HepG2 (cell line): Measurements from ENCODE around the gene F12. TPM values are rescaled to one million over a fixed set of nuclear protein-coding genes. Genes with fewer than 3 reads are reported as not detected.

Source experiments
- ARID5B ChIP-seq: IDR thresholded peaks from 2 replicates; pipeline ENCODE4 v1.4.0; 2020; ENCODE audit warnings: mild to moderate bottlenecking, missing genetic modification reagents
- ATM ChIP-seq: fragments of 450-650 bp; IDR thresholded peaks from 2 replicates; pipeline ENCODE4 v1.7.1; 2017; ENCODE audit warnings: mild to moderate bottlenecking, borderline replicate concordance
- GMEB1 ChIP-seq: sonication (generic); formaldehyde crosslinking; IDR thresholded peaks from 2 replicates; pipeline ENCODE4 v1.5.1; 2020; ENCODE audit warnings: missing genetic modification reagents, mild to moderate bottlenecking, borderline replicate concordance
- GPBP1L1 ChIP-seq: sonication (generic); formaldehyde crosslinking; IDR thresholded peaks from 2 replicates; pipeline ENCODE4 v1.5.0; 2020; ENCODE audit warnings: mild to moderate bottlenecking, missing genetic modification reagents
- HOXD1 ChIP-seq: sonication (generic); formaldehyde crosslinking; IDR thresholded peaks from 2 replicates; pipeline ENCODE4 v1.5.0; 2020; ENCODE audit warnings: missing genetic modification reagents
- NKX3-1 ChIP-seq: sonication (generic); formaldehyde crosslinking; IDR thresholded peaks from 2 replicates; pipeline ENCODE4 v1.5.0; 2020; ENCODE audit warnings: missing genetic modification reagents
- NONO ChIP-seq, 2 experiments: fragments of 450-650 bp in 1 of 2; sonication (generic) in 1 of 2; formaldehyde crosslinking in 1 of 2; IDR thresholded peaks in 1 of 2; conservative IDR thresholded peaks in 1 of 2; 2 replicates each; pipeline versions ENCODE4 v1.6.1 to v1.8.0; 2017 to 2022; ENCODE audit warnings: mild to moderate bottlenecking in 1 of 2, missing genetic modification reagents in 1 of 2, moderate library complexity in 1 of 2
- SATB2 ChIP-seq: sonication (generic); formaldehyde crosslinking; IDR thresholded peaks from 2 replicates; pipeline ENCODE4 v1.5.0; 2020; ENCODE audit warnings: missing genetic modification reagents
- SIN3B ChIP-seq: fragments of 150-350 bp; IDR thresholded peaks from 2 replicates; pipeline ENCODE4 v1.6.1; 2014; ENCODE audit warnings: low read length
- SP140L ChIP-seq: sonication (generic); formaldehyde crosslinking; IDR thresholded peaks from 2 replicates; pipeline ENCODE4 v1.4.0; 2020; ENCODE audit warnings: missing genetic modification reagents, borderline replicate concordance
- ZBTB25 ChIP-seq: IDR thresholded peaks from 2 replicates; pipeline ENCODE4 v1.6.1; 2018; ENCODE audit warnings: missing genetic modification reagents
- ZBTB42 ChIP-seq: sonication (generic); formaldehyde crosslinking; IDR thresholded peaks from 2 replicates; pipeline ENCODE4 v1.5.0; 2020; ENCODE audit warnings: mild to moderate bottlenecking, missing genetic modification reagents
- ZBTB49 ChIP-seq: sonication (generic); formaldehyde crosslinking; IDR thresholded peaks from 2 replicates; pipeline ENCODE4 v1.4.0; 2020; ENCODE audit warnings: missing genetic modification reagents, borderline replicate concordance
- ZFP82 ChIP-seq: sonication (generic); formaldehyde crosslinking; IDR thresholded peaks from 2 replicates; pipeline ENCODE4 v1.5.1; 2020; ENCODE audit warnings: mild to moderate bottlenecking, missing genetic modification reagents, borderline replicate concordance
- ZNF572 ChIP-seq: sonication (generic); formaldehyde crosslinking; IDR thresholded peaks from 2 replicates; pipeline ENCODE4 v1.5.1; 2020; ENCODE audit warnings: mild to moderate bottlenecking, missing genetic modification reagents
- ZNF597 ChIP-seq: sonication (generic); formaldehyde crosslinking; IDR thresholded peaks from 2 replicates; pipeline ENCODE4 v1.5.0; 2020; ENCODE audit warnings: missing genetic modification reagents
- ZNF614 ChIP-seq: IDR thresholded peaks from 2 replicates; pipeline ENCODE4 v1.6.1; 2018; ENCODE audit warnings: missing biosample characterization, missing genetic modification reagents, inconsistent platforms, borderline replicate concordance
- polyA plus RNA-seq, 8 experiments: library from polyadenylated mRNA; depleted of rRNA in 3 of 8; stranded (reverse) in 7 of 8; unstranded in 1 of 8; fragments of >200 nt; fragmentation: Illumina TruSeq in 4 of 8; extraction: Trizol in 4 of 8; gene quantifications; 2 replicates each; pipeline versions ENCODE4 v1.2.1 to v1.2.3, GENCODE V29; 2011 to 2016; ENCODE audit warnings: low read depth in 4 of 8, missing spikeins in 1 of 8, mixed read lengths in 1 of 8; ENCODE audit not compliant: insufficient read depth in 1 of 8
- total RNA-seq, 5 experiments: library from RNA; depleted of rRNA; stranded (reverse); fragments of >200 nt; fragmentation: Illumina TruSeq; extraction: Trizol; gene quantifications; 2 replicates each; pipeline ENCODE4 v1.2.3, GENCODE V29; 2016; ENCODE audit warnings: low read depth in 1 of 5

F12 gene
- total and polyA plus RNA-seq, 2 of the 13 experiments (the other 11 are each of a cell fraction or from before 2014, with no cell fraction given): 2.5 to 3.0 TPM

- no peak for TF ChIP-seq SIN3B
- no peak for TF ChIP-seq HOXD1
- no peak for TF ChIP-seq SATB2 (CRISPR knock-in tag)
- TF ChIP-seq ZNF597 (CRISPR knock-in tag): no peak
- peak; percentile 67 for TF ChIP-seq ARID5B
- no peak for TF ChIP-seq NKX3-1 (CRISPR knock-in tag)
- no peak for TF ChIP-seq GPBP1L1 (CRISPR knock-in tag)
- TF ChIP-seq ZNF614 (CRISPR knock-in tag): no peak
- TF ChIP-seq ZBTB42 (CRISPR knock-in tag): no peak
- TF ChIP-seq ZBTB49 (CRISPR knock-in tag): no peak
- TF ChIP-seq NONO (IDR thresholded peaks at IDR 0.05): no peak
- peak; percentile 31; the same call in 1 of the 2 replicates for TF ChIP-seq NONO (CRISPR knock-in tag; conservative IDR thresholded peaks at IDR 0.05)
- no peak for TF ChIP-seq ZNF572 (CRISPR knock-in tag)
- no peak for TF ChIP-seq ATM
- TF ChIP-seq ZFP82 (CRISPR knock-in tag): no peak
- no peak for TF ChIP-seq SP140L (CRISPR knock-in tag)
- no peak; the same call in 1 of the 2 replicates for TF ChIP-seq GMEB1 (CRISPR knock-in tag)
- TF ChIP-seq ZBTB25 (CRISPR knock-in tag): no peak
These were observed at the start of gene F12 (continued) for GRCh38 chr5:177409043-177409801.
